Spleen (tissue), 11 donors: ENCODE results near the gene CAMKK1. TPM values are rescaled to one million over a fixed set of nuclear protein-coding genes. Genes with fewer than 3 reads are reported as not detected.

Source experiments
- DNase-seq: peaks from one replicate; pipeline ENCODE4 v3.0.0-alpha.2; 2020
- H3K27ac ChIP-seq, 8 donors: fragments of 200-600 bp; sonication (generic) in 7 of 8; 1 replicate in 4 of 8; 2 replicates in 4 of 8; pipeline versions ENCODE4 v1.5.0 to v1.8.0; 2016 to 2021; ENCODE audit warnings: inconsistent platforms in 4 of 8, mild to moderate bottlenecking in 4 of 8, moderate library complexity in 1 of 8
- H3K27me3 ChIP-seq, 7 donors: fragments of 200-600 bp; sonication (generic) in 6 of 7; replicated peaks in 1 of 7; 1 replicate in 4 of 7; 2 replicates in 3 of 7; pipeline versions ENCODE4 v1.5.0 to v1.8.0; 2016 to 2021; ENCODE audit warnings: inconsistent platforms in 3 of 7, mild to moderate bottlenecking in 1 of 7
- H3K36me3 ChIP-seq, 6 donors: fragments of 200-600 bp; sonication (generic) in 5 of 6; 1 replicate in 4 of 6; 2 replicates in 2 of 6; pipeline versions ENCODE4 v1.5.0 to v1.8.0; 2016 to 2021; ENCODE audit warnings: inconsistent platforms in 2 of 6
- H3K4me1 ChIP-seq, 6 donors: fragments of 200-600 bp; sonication (generic) in 5 of 6; 1 replicate in 3 of 6; 2 replicates in 3 of 6; pipeline versions ENCODE4 v1.5.0 to v1.8.0; 2016 to 2021; ENCODE audit warnings: inconsistent platforms in 3 of 6
- H3K4me3 ChIP-seq, 8 donors: fragments of 200-600 bp; sonication (generic) in 7 of 8; 1 replicate in 4 of 8; 2 replicates in 4 of 8; pipeline versions ENCODE4 v1.5.0 to v1.8.0; 2016 to 2021; ENCODE audit warnings: inconsistent platforms in 4 of 8, mild to moderate bottlenecking in 4 of 8, moderate library complexity in 2 of 8
- H3K9me3 ChIP-seq, 8 donors: fragments of 200-600 bp; sonication (generic) in 7 of 8; 1 replicate in 4 of 8; 2 replicates in 4 of 8; pipeline versions ENCODE4 v1.5.0 to v1.8.0; 2016 to 2021; ENCODE audit warnings: inconsistent platforms in 4 of 8
- POLR2A ChIP-seq, 3 donors: fragments of 450-650 bp; IDR thresholded peaks; one replicate each; pipeline ENCODE4 v1.5.1; 2017; ENCODE audit warnings: antibody characterized with exemption in 3 of 3, mild to moderate bottlenecking in 1 of 3
- POLR2AphosphoS5 ChIP-seq, 3 donors: sonication (generic); formaldehyde crosslinking; IDR thresholded peaks; one replicate each; pipeline ENCODE4 v1.5.1; 2017; ENCODE audit warnings: antibody characterized with exemption in 3 of 3
- WGBS, 5 donors: extraction: QIAGEN DNeasy Blood & Tissue Kit in 3 of 5; methylation state at CpG; one replicate each; pipeline versions ENCODE4 v1.1.5 to v1.1.7; 2013 to 2018; 5-methylcytosine and 5-hydroxymethylcytosine counted together
- intact Hi-C: fragments of 100-400 bp; cut with DNase I; formaldehyde crosslinking; loops from one replicate; pipeline ENCODE4 v1.15.0; 2023; ENCODE audit warnings: low total_unique reads
- polyA plus RNA-seq, 3 donors: library from polyadenylated mRNA; stranded (reverse); fragments of 200-250 nt; gene quantifications; one replicate each; pipeline ENCODE4 v1.2.1, GENCODE V29; 2013
- total RNA-seq, 7 donors: library from RNA; depleted of rRNA in 3 of 7; stranded (reverse); fragments of >200 nt in 3 of 7; fragmentation: NEBNext Ultra II Directional in 4 of 7; extraction: Animal tissue kit (Norgen Biotek cat#: 25700) in 4 of 7; gene quantifications; one replicate each; pipeline versions ENCODE4 v1.1.0 to v1.2.1, GENCODE V29; 2016 to 2021
- TF ChIP-seq, protein P1 (sequence below), 11 experiments: fragments of 200-600 bp in 7 of 11; fragments of 450-650 bp in 4 of 11; sonication (generic) in 4 of 11; IDR thresholded peaks in 8 of 11; conservative IDR thresholded peaks in 3 of 11; 1 replicate in 7 of 11; 2 replicates in 4 of 11; pipeline versions ENCODE4 v1.4.0 to v1.8.0; 2016 to 2021; ENCODE audit warnings: antibody characterized with exemption in 11 of 11, inconsistent platforms in 4 of 11, mild to moderate bottlenecking in 1 of 11
- donor health status: healthy with polysubstance abuse.
- donor health status: DM: no; HTN: no; CAD: no; lungs with moderate emphysema.
- donor health status: DM: no; HTN: no; CAD: no.
- donor health status: Bipolar disorder and iron deficiency.
- donor health status: healthy.
- donor health status: DM: no; HTN: no; CAD: no.
- donor health status: DM: yes; HTN: yes; CAD: no.

Gene CAMKK1
- total and polyA plus RNA-seq, 10 donors, result 5.2 to 13.0 (median 9.0) TPM

DNA sequence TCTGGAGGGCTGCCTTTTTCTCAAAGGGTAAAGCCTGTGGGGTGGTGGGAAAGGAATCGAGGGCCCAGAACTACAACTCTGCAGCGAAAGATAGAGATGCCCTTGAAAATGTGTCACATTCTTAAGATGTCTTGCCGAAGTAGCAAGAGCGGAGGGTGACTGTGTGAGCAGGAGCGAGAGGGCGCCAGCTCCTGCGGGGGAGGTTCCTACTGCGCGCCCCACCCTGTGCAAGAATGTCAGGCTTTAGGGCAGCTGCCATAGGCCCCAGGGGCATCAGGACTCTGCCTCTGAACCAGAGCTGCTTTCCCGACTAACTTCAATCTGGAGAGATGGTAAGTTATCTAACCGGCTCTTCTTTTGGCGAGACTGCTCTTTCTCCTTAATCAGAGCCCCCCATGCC lies 80.1 kb downstream of the CAMKK1 start:
- 90 to 97% (median 93%) methylated on average over 12 of the region's 12 CpGs for WGBS, 5 donors
- Histone ChIP-seq H3K27ac (no peak overlapping the region), H3K27me3 (no peaks in the 10 kb centered on the region), H3K4me1 (peaks cover 0 to 19% (median 2%) of the 10 kb centered on the region in 6 donors), H3K4me3 (no peak overlapping the region), H3K9me3 (no peaks in the 10 kb centered on the region), H3K36me3 (peaks cover 0 to 100% (median 89%) of the 10 kb centered on the region in 6 donors)
- TF ChIP-seq POLR2AphosphoS5 (IDR thresholded peaks at IDR 0.05), result peak in 1 of 3 donors; percentile 25
- TF ChIP-seq, protein P1, sequence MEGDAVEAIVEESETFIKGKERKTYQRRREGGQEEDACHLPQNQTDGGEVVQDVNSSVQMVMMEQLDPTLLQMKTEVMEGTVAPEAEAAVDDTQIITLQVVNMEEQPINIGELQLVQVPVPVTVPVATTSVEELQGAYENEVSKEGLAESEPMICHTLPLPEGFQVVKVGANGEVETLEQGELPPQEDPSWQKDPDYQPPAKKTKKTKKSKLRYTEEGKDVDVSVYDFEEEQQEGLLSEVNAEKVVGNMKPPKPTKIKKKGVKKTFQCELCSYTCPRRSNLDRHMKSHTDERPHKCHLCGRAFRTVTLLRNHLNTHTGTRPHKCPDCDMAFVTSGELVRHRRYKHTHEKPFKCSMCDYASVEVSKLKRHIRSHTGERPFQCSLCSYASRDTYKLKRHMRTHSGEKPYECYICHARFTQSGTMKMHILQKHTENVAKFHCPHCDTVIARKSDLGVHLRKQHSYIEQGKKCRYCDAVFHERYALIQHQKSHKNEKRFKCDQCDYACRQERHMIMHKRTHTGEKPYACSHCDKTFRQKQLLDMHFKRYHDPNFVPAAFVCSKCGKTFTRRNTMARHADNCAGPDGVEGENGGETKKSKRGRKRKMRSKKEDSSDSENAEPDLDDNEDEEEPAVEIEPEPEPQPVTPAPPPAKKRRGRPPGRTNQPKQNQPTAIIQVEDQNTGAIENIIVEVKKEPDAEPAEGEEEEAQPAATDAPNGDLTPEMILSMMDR (IDR thresholded peaks at IDR 0.05 in 8 of 11, conservative IDR thresholded peaks at IDR 0.05 in 3 of 11), result no peak
- intact Hi-C loops, result no loop called here
- DNase-seq, result no peak

DNA sequence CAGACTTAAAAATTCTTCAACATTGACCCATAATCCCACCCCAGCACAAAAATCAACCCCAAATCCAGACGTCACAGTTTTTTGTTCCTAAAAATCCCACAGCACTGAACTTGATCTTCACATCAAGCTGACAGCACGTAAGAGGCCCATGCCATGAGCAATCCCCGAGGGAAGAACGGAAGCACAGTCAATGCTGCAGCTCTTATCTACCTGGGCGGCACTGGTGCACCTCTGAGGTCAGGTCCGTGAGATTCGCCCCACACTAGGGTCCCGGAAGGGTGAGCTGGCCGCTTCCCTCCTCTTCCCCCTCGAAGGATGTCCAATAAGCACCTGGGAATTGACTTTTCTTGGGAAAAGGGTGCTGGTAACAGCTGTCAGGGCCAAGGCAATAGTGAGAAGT lies 80.6 kb downstream of the CAMKK1 start:
- TF ChIP-seq POLR2A (IDR thresholded peaks at IDR 0.05) (no peak), POLR2AphosphoS5 (IDR thresholded peaks at IDR 0.05) (no peak)
- TF ChIP-seq, protein P1 (IDR thresholded peaks at IDR 0.05 in 8 of 11, conservative IDR thresholded peaks at IDR 0.05 in 3 of 11), result no peak
- Histone ChIP-seq H3K27me3 (no peaks in the 10 kb centered on the region), H3K27ac (no peak overlapping the region), H3K4me1 (peaks cover 0 to 19% (median 2%) of the 10 kb centered on the region in 6 donors), H3K36me3 (peaks cover 0 to 100% (median 89%) of the 10 kb centered on the region in 6 donors), H3K4me3 (no peak overlapping the region), H3K9me3 (no peaks in the 10 kb centered on the region)
- 90 to 97% (median 92%) methylated on average over 9 to 10 of the region's 10 CpGs for WGBS, 5 donors
- no peak for DNase-seq
- intact Hi-C loops, result no loop called here

Other genes starting within 250 kb of the CAMKK1 start
- gene TAX1BP3, start 224.5 kb downstream of the CAMKK1 start, total RNA-seq, result 10 to 100 TPM; 32.9 to 57.1 (median 53.5) TPM
- 10 to 100 TPM; 35.2 to 65.7 (median 47.9) TPM for gene TAX1BP3, start 224.5 kb downstream of the CAMKK1 start, polyA plus RNA-seq
- 10 to 100 TPM in 5 of 7 donors, 1 to 10 TPM in 2; 6.0 to 28.8 (median 20.0) TPM for gene EMC6, start 224.2 kb downstream of the CAMKK1 start, total RNA-seq
- 10 to 100 TPM; 49.1 to 85.3 (median 67.9) TPM for gene EMC6, start 224.2 kb downstream of the CAMKK1 start, polyA plus RNA-seq
- 100 to 1,000 TPM in 6 of 7 donors, 10 to 100 TPM in 1; 62.5 to 185 (median 143) TPM for gene P2RX5, start 196.9 kb downstream of the CAMKK1 start, total RNA-seq
- gene P2RX5, start 196.9 kb downstream of the CAMKK1 start, polyA plus RNA-seq, result 100 to 1,000 TPM; 276 to 313 (median 280) TPM
- gene HASPIN, start 169.2 kb downstream of the CAMKK1 start, total RNA-seq, result 1 to 10 TPM; 1.5 to 4.7 (median 2.6) TPM
- gene HASPIN, start 169.2 kb downstream of the CAMKK1 start, polyA plus RNA-seq, result 1 to 10 TPM in 2 of 3 donors, under 1 TPM in 1; 0.74 to 2.5 (median 1.8) TPM
- 10 to 100 TPM; 20.3 to 31.4 (median 26.3) TPM for gene ITGAE, start 91.9 kb downstream of the CAMKK1 start, total RNA-seq
- 10 to 100 TPM; 75.2 to 91.1 (median 78.3) TPM for gene ITGAE, start 91.9 kb downstream of the CAMKK1 start, polyA plus RNA-seq
- 10 to 100 TPM; 24.9 to 43.9 (median 39.8) TPM for gene NCBP3, start 46.8 kb downstream of the CAMKK1 start, total RNA-seq
- 10 to 100 TPM; 13.0 to 22.8 (median 20.6) TPM for gene NCBP3, start 46.8 kb downstream of the CAMKK1 start, polyA plus RNA-seq
- gene P2RX1, start 23.4 kb upstream of the CAMKK1 start, total RNA-seq, result 10 to 100 TPM; 16.8 to 46.3 (median 23.1) TPM
- gene P2RX1, start 23.4 kb upstream of the CAMKK1 start, polyA plus RNA-seq, result 10 to 100 TPM in 2 of 3 donors, 1 to 10 TPM in 1; 9.2 to 22.0 (median 10.3) TPM
- gene ATP2A3, start 71.4 kb upstream of the CAMKK1 start, total RNA-seq, result 100 to 1,000 TPM; 161 to 240 (median 219) TPM
- 100 to 1,000 TPM; 103 to 190 (median 189) TPM for gene ATP2A3, start 71.4 kb upstream of the CAMKK1 start, polyA plus RNA-seq
- 100 to 1,000 TPM in 6 of 7 donors, 10 to 100 TPM in 1; 70.1 to 153 (median 111) TPM for gene ZZEF1, start 250.0 kb upstream of the CAMKK1 start, total RNA-seq
- gene ZZEF1, start 250.0 kb upstream of the CAMKK1 start, polyA plus RNA-seq, result 10 to 100 TPM in 1 of 3 donors, 1 to 10 TPM in 2; 5.3 to 12.7 (median 5.5) TPM